SK-N-MC (cell line): ENCODE data around the gene GPC5.
"Not testable (repeated sequence)": the region's sequence is repeated elsewhere in the genome, so short reads cannot be mapped to it uniquely, and the experiment has no call there.

ENCODE experiments used
- EZH2 ChIP-seq: fragments of 200-600 bp; sonication (generic); IDR thresholded peaks from one replicate; pipeline ENCODE4 v1.6.1; 2017; ENCODE audit warnings: antibody characterized with exemption
- FOXP2 ChIP-seq: optimal IDR thresholded peaks from 2 replicates; pipeline ENCODE3; 2011; ENCODE audit warnings: mild to moderate bottlenecking, moderate library complexity; ENCODE audit not compliant: insufficient read depth; ENCODE audit errors: extremely low read length, control extremely low read depth
- POLR2AphosphoS5 ChIP-seq: IDR thresholded peaks from 2 replicates; pipeline ENCODE4 v1.6.1; 2012; ENCODE audit warnings: mild to moderate bottlenecking, low read depth, low read length, borderline replicate concordance

DNA sequence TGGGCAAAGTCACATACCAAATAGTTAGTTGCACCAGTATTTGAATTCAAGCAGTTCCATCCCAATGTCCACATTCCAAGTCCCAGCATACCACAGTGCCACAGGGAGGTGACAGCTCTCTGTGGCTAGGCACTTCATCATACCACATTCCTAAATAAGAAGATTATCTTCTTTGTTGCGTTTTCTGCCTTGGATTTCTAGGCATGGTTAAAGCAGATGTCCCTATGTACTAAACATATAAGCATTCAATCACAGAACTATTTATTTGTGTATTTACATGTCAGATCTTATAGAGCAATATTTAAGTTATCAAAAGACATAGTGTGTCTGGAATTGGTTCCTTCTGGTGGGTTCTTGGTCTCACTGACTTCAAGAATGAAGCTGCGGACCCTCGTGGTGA is 403.4 kb downstream of the GPC5 start:
- not testable (repeated sequence) for TF ChIP-seq EZH2, POLR2AphosphoS5, FOXP2
